Smooth muscle cell (in vitro differentiated cells): ENCODE data around the gene ZBTB4. TPM values are rescaled to one million over a fixed set of nuclear protein-coding genes. Genes with fewer than 3 reads are reported as not detected.

Experiments used
- DNase-seq: peaks from one replicate; lab custom pipeline; 2025; ENCODE audit not compliant: unreplicated experiment; lab: John Stamatoyannopoulos, UW
- H2AFZ ChIP-seq: fragments of 200-600 bp; sonication (generic); 2 replicates; pipeline ENCODE4 v1.6.0; 2016; ENCODE audit warnings: antibody characterized with exemption, low read depth, mild to moderate bottlenecking
- H3F3A ChIP-seq: fragments of 200-600 bp; sonication (generic); 2 replicates; pipeline ENCODE4 v1.6.0; 2017; ENCODE audit warnings: antibody characterized with exemption, low read depth
- H3K27ac ChIP-seq: fragments of 200-600 bp; sonication (generic); 2 replicates; pipeline ENCODE4 v1.5.1; 2016; ENCODE audit warnings: low read depth, mild to moderate bottlenecking
- H3K27me3 ChIP-seq: fragments of 200-600 bp; sonication (generic); 2 replicates; pipeline ENCODE4 v1.6.1; 2016; ENCODE audit warnings: low read depth, mild to moderate bottlenecking
- H3K36me3 ChIP-seq: fragments of 200-600 bp; sonication (generic); 2 replicates; pipeline ENCODE4 v1.5.1; 2016; ENCODE audit warnings: low read depth
- H3K4me1 ChIP-seq: fragments of 200-600 bp; sonication (generic); 2 replicates; pipeline ENCODE4 v1.5.1; 2016; ENCODE audit warnings: low read depth
- H3K4me2 ChIP-seq: fragments of 200-600 bp; sonication (generic); 2 replicates; pipeline ENCODE4 v1.6.0; 2016; ENCODE audit warnings: mild to moderate bottlenecking
- H3K4me3 ChIP-seq: fragments of 200-600 bp; sonication (generic); 2 replicates; pipeline ENCODE4 v1.5.1; 2016; ENCODE audit warnings: mild to moderate bottlenecking
- H3K79me2 ChIP-seq: fragments of 200-600 bp; sonication (generic); 2 replicates; pipeline ENCODE4 v1.6.0; 2016; ENCODE audit warnings: low read depth, mild to moderate bottlenecking
- H3K9ac ChIP-seq: fragments of 200-600 bp; sonication (generic); 2 replicates; pipeline ENCODE4 v1.6.0; 2016; ENCODE audit warnings: low read depth
- H3K9me3 ChIP-seq: fragments of 200-600 bp; sonication (generic); replicated peaks from 2 replicates; pipeline ENCODE4 v1.5.1; 2016; ENCODE audit warnings: low read depth
- H4K20me1 ChIP-seq: fragments of 200-600 bp; sonication (generic); 2 replicates; pipeline ENCODE4 v1.6.0; 2016; ENCODE audit warnings: low read depth
- WGBS: methylation state at CpG from one replicate; pipeline ENCODE4 v1.1.7; 2016; ENCODE audit warnings: low lambda C conversion rate; 5-methylcytosine and 5-hydroxymethylcytosine counted together
- polyA plus RNA-seq: library from polyadenylated mRNA; unstranded; fragments of >200 nt; fragmentation: Nextera tagmentation; extraction: Ambion mirVana; gene quantifications from 2 replicates; pipeline ENCODE4 v1.2.1, GENCODE V29; 2016
- total RNA-seq: library from RNA; depleted of rRNA; stranded (reverse); fragments of >200 nt; gene quantifications from 2 replicates; pipeline ENCODE4 v1.2.3, GENCODE V29; 2014
- TF ChIP-seq, protein P1 (sequence below): fragments of 200-600 bp; sonication (generic); IDR thresholded peaks from 2 replicates; pipeline ENCODE4 v1.5.1; 2017; ENCODE audit warnings: borderline replicate concordance, mild to moderate bottlenecking, antibody characterized with exemption; ENCODE audit not compliant: insufficient read depth, poor library complexity, severe bottlenecking

The ZBTB4 gene
- 24.2 and 25.6 TPM in 2 replicates for total RNA-seq
- polyA plus RNA-seq = 22.8 and 26.9 TPM in 2 replicates

- Histone ChIP-seq H3K4me2 (peak within 1 kb of the TSS; percentile 98), H3K27me3 (no peaks in the 10 kb centered on the region), H3K36me3 (no peaks in the 10 kb centered on the region), H3K4me1 (peaks cover 22% of the 10 kb centered on the region), H3K27ac (peak within 1 kb of the TSS; percentile 96), H3K9me3 (no peaks in the 10 kb centered on the region), H3K79me2 (peaks cover 51% of the 10 kb centered on the region), H3K9ac (peak within 1 kb of the TSS; percentile 99), H2AFZ (peak within 1 kb of the TSS; percentile 64), H3K4me3 (peak within 1 kb of the TSS; percentile 97), H3F3A (peaks cover 21% of the 10 kb centered on the region), H4K20me1 (peaks cover 39% of the 10 kb centered on the region)
- TF ChIP-seq, protein P1, sequence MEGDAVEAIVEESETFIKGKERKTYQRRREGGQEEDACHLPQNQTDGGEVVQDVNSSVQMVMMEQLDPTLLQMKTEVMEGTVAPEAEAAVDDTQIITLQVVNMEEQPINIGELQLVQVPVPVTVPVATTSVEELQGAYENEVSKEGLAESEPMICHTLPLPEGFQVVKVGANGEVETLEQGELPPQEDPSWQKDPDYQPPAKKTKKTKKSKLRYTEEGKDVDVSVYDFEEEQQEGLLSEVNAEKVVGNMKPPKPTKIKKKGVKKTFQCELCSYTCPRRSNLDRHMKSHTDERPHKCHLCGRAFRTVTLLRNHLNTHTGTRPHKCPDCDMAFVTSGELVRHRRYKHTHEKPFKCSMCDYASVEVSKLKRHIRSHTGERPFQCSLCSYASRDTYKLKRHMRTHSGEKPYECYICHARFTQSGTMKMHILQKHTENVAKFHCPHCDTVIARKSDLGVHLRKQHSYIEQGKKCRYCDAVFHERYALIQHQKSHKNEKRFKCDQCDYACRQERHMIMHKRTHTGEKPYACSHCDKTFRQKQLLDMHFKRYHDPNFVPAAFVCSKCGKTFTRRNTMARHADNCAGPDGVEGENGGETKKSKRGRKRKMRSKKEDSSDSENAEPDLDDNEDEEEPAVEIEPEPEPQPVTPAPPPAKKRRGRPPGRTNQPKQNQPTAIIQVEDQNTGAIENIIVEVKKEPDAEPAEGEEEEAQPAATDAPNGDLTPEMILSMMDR = no peak
- peak; percentile 37 for DNase-seq
- WGBS = 3% methylated on average over 19 of the region's 92 CpGs
Measured at GRCh38 chr17:7479213-7480088, at the start of gene ZBTB4. Gene ZBTB4 (minus strand): TSS chr17:7479631. CDS start chr17:7466801, 12,830 bp downstream.

- Histone ChIP-seq H3K9ac (no peak overlapping the region), H4K20me1 (no peaks in the 10 kb centered on the region), H3K4me2 (no peak overlapping the region), H3K4me3 (no peak overlapping the region), H2AFZ (no peak overlapping the region), H3K9me3 (peaks cover 4% of the 10 kb centered on the region), H3K27ac (no peak overlapping the region), H3K4me1 (no peaks in the 10 kb centered on the region), H3K79me2 (no peaks in the 10 kb centered on the region), H3K36me3 (peaks cover 3% of the 10 kb centered on the region), H3K27me3 (no peaks in the 10 kb centered on the region), H3F3A (no peaks in the 10 kb centered on the region)
- DNase-seq = no peak
- TF ChIP-seq, protein P1 = no peak
Measured at GRCh38 chr17:7528842-7529241, 49.4 kb upstream of the ZBTB4 start.

DNA sequence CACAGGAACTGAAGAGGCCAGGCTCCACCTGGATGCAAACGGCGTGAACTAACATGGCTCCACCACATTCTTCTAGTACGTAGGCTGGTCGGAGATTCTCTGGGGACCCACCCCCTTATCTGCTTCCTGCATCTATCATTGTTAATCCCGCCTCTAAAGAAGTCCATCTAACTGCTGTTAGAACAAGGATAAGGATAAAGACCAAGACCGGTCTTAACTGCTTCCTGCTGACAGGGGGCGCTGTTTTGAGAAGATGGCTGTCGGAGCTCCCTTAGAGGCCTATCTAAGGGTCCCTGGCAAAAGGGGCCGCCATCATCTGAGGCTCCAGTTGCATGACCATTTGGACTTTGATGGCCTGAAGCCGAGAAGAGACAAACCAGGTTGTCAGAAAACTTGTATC is 43.6 kb upstream of the ZBTB4 start:
- H3K79me2 ChIP-seq = no peaks in the 10 kb centered on the region
- no peaks in the 10 kb centered on the region for H4K20me1 ChIP-seq
- H3F3A ChIP-seq = no peaks in the 10 kb centered on the region
- 56% methylated on average over 10 of the region's 10 CpGs for WGBS
- H3K4me1 ChIP-seq = no peaks in the 10 kb centered on the region
- no peaks in the 10 kb centered on the region for H3K27me3 ChIP-seq
- no peak overlapping the region for H3K4me2 ChIP-seq
- H3K27ac ChIP-seq = no peak overlapping the region
- no peak overlapping the region for H2AFZ ChIP-seq
- H3K36me3 ChIP-seq = no peaks in the 10 kb centered on the region
- no peak overlapping the region for H3K9ac ChIP-seq
- no peaks in the 10 kb centered on the region for H3K9me3 ChIP-seq
- TF ChIP-seq, protein P1 = peak; percentile 37
- no peak for DNase-seq
- H3K4me3 ChIP-seq = no peak overlapping the region
